Islet precursor cell (in vitro differentiated cells): ENCODE measurements around the gene MYO9B.

Experiments used
- DNase-seq: peaks from one replicate; pipeline ENCODE4 v3.0.0-alpha.2; 2018

The MYO9B gene

DNA sequence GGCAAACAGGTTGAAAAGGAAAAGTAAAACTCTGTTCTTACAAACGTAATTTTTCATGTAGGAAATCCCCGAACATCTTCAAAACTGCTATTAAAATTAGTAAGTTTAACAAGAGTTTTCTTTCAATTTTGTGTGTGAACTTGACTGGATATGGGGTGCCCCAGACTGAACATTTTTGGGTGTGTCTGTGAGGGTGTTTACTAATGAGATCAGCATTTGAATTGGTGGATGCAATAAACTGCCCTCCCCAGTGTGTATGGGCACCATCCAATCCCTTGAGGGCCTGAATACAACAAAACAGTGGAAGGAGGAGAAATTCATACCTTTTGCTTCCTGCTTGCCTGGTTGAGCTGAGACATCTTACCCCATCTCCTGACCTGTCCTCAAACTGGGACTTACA lies 12.1 kb upstream of the MYO9B start:
- DNase-seq = no peak

DNA sequence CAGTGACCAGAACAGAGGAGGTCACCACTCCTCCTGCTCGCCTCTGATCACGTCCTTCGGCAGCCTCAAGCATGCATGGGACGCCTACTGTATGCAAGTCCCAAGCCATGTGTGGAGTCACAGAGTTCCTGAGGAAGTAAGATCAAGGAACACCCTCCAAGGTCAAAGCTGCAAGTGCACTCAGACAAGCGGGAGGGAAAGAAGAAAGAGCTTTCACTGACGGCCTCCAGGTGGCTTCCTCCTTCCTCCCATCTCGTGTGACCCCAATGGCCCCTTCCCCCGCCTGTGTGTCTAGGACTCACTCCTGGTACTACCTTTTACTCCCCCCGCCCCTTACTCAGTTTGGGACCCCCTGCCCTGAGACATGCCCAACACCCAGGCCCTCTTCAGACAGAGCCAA lies 6.4 kb upstream of the MYO9B start:
- DNase-seq = no peak

DNA sequence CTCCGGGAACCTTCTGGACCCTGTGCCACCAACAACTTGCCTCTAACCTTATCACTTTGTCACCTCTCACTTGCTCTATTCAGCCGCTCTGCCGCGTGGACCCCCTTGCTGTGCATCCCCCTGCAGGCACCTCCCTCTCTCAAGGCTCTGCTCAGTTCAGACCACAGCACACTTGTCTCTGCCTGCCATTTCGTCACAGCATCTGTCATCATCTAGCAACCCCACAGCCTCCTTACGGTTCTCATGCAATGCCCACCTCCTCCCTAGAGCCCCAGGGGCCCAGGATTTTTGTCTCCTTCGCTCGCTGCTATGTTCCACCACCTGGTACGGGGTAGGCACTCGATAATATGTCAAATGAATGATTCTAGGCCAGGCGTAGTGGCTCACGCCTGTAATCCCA lies 5.2 kb upstream of the MYO9B start:
- DNase-seq = no peak

DNA sequence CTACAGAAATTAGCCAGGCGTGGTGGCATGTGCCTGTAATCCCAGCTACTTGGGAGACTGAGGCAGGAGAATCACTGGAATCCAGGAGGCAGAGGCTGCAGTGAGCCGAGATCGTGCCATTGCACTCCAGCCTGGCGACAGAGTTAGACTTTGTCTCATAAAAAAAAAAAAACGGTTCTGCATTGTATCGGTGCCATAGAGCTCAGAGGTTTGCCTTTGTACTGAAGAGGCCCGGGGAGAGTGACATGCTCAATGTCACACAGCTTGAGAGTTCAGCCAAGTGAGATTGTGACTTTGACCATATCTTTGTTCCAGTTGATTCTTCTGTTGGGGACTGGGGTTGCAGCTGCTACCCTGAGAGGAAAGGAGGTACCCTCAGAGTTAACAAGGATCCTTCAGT lies 4.7 kb upstream of the MYO9B start:
- DNase-seq = no peak

DNA sequence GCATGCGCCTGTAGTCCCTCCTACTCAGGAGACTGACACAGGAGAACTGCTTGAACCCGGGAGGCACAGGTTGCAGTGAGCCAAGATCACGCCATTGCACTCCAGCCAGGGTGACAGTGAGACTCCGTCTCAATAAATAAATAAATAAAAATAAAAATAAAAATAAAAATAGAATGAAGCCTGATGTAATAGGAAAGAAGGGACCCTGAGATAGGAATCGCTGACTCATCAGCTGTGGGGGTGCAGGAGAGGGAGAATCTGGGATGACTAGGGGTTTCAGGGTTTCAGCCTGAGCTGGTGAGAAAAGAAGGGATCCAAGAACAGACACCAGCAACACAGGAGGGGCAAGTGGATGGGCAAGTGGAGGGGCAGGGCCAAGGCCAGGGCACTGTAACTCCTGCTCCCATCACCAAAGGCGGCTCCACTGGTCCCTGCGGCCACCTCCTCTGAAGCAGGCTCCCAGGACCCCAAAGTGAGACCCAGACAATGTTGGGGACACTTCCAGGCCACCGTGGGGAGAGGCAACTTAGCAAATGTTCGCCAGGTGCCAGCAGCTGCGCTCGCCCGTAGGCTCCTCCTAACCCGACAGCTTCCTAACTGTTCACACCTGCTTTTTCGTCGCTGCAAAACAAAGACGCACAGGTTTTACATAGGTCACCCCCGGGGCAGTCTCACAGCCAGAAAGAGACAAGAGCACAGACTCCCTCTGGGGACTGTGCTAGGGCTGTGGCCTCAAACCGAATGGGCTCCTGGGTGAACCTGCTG lies 1.5 kb upstream of the MYO9B start:
- DNase-seq = no peak

DNA sequence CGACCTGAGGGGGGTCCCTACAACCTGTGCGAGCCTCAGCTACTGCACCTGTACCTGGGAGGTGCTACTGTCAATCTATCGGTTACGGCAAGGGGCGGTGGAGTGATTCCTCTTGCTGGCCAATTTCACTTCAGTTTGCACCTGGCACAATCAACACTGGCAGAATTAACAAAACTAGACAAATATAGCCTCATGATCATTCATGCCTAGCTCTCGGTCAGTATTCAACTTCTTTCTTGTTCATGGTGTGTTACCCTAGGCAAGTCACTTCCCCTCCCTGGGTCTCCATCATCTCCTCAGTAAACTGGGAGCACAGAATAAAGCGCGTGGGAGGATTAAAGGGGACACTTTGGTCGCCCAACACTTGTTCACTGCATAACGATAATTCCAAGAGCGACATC lies 943 bp upstream of the MYO9B start:
- DNase-seq = no peak

DNA sequence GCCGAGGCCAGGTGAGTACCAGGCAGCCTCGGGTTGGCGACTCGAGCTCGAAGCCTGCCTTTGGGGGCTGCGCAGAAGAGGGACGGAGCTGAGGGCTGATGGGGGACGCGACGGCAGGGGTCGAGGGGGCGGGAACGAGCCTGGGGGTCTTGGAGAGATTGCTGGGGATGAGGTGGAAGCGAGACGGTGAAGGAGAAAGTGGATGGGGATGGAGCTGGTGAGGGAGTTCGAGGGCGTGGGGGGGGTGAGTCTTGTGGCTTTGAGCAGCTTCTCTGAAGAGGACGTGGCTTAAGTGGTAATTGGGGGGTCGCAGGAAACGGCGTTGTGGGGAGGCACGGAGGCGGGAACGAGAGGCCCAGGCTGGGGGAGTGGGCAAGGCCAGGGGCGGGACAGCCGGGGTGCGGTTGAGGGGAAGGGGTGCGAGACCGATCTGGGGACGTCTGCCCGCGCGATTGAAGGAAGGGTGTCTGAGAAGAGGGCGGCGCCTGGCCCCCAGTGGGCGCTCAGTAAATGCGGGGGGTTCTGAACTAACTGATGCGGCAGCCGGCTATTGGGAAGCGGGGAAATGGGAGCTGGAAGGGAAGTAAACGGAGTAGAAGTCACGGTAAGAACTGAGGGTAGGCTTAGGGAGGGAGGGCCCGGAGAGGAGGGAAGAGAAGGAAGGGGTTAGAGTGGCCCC lies 426 bp downstream of the MYO9B start:
- DNase-seq = peak; percentile 67

DNA sequence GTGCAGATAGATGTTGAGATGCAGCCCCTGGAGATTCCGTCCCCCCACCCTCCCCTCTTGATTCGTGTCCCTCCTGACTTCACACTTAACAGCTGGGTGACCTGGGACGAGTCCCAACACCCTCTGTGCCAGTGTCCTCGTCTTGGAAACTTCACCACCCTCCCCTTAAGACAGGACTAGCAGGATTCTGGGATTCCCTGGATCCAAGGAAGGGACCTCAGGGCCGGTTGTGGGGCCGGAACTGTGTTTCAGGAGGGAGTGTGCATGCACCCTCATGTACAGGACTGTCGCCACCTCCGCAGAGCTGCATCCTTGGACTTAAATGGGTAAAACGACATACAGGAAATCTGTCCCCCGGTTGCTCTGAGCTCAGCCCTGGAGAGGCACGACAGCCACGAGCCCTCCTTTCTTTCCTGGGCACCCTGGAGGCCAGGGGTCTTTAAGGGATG lies 990 bp downstream of the MYO9B start:
- no peak for DNase-seq

DNA sequence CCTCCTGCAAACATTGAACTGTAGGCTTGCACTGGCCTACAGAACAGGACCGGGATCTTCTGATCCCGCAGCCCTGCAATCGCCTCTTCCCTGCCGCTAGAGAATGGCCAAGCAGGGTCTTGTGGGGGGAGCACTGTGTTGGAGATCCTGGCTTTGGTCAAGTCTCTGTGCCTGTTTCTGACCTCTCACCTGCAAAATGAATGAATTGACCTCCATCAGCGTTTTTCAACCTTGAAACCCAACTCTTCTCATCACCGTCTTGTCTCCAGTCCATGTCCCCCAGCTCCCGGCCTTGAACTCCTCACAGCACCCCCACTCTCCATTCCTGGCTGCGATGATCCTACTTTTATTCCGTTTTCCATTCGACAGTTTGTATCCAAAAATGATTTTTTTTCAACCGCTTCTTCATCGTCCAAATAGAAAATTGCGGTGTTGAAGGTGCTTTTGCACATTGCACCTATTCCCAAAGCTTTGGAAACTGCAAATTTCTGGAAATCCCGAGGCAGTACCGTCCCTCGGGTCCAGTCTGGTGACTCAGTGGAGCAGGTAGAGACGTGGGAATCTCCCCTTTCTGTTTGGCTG lies 2.0 kb downstream of the MYO9B start:
- DNase-seq = no peak

DNA sequence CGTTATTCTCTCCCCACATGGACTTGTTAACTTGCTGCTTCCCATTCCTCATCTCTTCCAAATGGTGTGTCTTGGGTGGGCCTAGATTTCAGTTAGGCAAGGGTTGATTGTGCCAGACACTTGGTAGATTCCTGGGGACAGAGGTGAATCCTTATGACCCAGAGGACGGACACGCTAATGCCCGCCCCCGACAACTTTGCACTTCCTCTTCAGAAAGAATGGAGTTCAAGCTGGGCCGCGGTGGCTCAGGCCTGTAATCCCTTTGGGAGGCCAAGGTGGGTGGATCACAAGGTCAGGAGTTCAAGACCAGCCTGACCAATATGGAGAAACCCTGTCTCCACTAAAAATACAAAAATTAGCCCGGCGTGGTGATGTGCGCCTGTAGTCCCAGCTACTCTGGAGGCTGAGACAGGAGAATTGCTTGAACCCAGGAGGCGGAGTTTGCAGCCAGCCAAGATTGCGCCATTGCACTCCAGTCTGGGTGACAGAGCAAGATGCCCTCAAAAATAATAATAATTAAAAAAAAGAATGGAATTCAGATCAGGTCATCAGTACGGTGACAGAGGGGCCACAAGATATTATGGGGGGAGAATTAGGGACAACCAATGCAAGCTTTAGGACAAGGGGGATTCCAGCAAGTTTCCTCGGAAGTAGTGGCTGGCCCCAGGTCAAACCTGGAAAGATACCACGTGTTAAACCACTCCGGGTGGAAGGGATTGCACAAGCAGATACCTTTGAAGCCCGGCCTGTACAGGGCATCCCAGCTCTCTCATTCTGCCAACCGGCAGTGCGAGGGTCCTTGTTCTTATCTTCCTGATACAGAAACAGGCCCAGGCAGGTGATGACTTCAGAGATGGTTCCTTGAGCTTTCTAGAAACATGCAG lies 2.7 kb downstream of the MYO9B start:
- no peak for DNase-seq

DNA sequence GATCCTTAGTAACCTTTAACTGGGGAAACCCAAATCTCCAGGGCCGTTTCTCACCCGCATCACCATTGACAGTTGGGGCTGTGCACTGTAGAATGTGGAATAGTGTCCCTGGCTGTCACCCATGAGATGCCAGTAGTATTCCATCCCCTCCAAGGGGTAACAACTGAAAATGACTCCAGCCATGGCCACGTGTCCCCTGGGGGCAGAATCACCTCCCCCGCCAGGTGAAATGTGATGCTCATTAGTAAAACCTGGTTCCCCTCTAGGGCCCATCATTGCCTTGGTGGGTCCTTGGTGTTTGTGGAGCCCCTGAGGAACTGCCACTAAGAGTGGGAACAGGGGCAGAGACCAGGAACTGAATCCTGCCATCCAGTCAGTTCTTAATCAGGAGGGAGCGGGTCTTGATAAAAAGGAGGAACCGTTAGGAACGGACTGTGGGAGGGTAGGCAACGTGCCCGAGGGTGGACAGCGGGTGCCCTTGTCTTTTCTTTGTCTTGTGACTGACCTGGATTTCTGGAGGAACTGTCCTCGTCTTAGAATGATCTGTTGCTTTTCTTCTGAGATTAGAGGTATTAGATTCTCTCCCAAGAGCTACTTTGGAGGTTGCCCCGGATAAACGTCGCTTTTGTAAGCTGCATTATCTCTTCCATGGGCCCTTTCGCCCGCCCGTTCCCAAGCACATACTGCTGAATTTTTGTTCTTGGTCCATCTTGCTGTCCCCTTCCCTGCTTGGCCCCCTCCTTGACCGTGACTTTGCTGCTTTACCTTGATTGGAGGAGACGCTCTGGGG lies 3.5 kb downstream of the MYO9B start:
- no peak for DNase-seq

DNA sequence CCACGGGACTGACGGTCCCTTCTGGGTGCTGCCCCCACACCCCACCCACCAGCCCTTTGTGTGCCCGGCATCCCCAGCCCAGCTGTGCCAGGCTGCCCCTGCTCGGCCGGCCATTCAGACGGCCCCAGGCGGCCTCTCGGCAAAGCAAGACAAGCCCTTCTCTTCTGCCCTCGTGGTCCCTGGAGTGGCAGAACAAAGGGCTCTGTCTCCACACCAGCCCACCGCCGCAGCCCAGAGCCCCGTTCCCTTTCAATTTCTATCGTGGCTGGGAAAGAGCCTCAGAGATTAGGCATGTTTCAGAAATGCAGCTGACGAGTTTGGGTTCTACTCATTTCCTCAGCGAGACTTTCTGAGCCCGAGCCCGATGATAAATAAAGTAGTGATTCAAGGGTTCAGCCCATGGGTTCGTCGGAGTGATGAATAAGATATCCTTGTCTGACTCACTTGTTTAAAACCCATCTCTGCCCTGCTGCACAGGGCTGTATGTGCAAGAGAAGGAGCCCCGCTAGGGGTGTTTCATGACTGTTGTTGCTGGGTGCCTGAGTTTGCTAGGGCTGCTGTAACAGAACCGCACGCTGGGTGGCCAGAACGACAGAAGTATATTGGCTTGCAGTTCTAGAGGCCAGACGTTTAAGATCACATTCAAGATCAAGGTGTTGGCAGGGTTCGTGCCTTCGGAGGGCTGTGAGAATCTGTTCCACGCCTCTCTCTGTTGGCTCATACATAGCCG lies 4.3 kb downstream of the MYO9B start:
- peak; percentile 83 for DNase-seq

DNA sequence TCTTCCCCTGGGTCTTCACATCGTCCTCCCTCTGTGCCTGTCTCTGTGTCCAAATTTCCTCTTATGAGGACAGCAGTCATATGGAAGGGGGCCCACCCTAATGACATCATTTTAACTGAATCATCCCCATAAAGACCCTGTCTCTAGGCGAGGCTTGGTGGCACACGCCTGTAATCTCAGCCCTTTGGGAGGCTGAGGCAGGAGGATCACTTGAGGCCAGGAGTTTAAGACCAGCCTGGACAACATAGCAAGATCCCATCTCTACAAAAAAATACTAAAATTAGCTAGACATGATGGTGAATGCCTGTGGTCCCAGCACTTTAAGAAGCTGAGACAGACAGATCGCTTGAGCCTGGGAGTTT lies 4.8 kb downstream of the MYO9B start:
- DNase-seq = no peak

DNA sequence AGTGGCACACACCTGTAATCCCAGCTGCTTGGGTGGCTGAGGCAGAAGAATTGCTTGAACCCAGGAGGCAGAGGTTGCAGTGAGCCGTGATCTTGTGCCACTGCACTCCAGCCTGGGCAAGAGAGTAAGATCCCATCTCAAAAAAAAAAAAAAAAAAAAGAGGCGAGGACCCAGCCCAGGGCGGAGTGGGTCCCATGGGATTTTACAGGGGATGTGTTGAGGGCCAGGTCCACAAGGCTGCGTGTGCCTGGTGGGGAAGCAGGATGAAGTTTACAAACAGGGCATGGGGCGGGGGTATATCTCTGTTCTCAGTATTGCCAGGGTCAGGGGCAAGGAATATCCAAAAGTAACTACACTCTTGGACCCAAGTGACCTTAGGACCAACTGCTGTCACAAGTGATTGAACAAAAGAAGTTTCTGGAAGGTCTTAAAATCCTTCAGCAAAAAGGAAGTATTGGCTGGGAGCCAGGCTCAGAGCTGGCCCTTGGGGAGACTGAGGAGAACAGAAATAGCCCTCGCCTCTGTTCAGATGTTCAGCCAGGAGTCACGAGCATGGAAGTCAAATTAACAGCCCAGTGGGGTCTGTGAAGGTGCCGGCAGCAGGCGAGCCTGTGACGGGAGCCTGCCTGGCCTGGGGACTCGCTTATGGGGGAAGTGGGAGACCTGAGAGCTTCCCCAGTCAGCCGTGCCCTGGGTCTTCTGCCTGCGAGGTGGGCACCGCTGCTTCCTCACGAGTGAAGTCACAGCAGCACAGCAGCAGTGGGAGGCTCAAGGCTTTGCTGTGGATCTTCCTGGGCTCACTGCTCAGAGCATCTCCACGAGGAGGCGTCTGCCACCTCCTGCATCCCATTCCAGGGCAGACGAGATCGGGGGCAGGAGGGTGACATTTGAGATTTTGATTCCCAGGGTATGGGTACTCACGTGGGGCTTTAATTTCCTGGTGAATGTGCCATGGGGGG lies 6.4 kb downstream of the MYO9B start:
- DNase-seq = no peak

DNA sequence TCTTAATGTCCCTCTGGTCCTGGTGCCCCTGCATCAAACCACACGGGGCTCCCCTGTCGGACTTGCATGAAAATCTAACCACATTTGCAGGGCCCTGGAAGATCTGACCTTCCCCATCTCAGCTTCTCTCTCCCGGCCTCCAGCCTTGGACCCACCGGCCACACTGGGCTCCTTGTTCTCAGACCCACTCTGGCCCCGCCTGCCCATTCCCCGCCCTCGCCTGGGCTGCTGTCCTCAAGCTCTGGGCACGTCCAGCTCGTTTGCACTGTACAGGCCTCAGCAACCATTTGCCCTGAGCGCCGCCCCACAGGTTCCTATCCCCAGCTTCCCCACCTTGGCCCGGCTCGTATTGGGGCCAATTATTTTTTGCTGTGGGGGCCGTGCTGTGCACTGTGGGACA lies 10.5 kb downstream of the MYO9B start:
- DNase-seq = no peak

DNA sequence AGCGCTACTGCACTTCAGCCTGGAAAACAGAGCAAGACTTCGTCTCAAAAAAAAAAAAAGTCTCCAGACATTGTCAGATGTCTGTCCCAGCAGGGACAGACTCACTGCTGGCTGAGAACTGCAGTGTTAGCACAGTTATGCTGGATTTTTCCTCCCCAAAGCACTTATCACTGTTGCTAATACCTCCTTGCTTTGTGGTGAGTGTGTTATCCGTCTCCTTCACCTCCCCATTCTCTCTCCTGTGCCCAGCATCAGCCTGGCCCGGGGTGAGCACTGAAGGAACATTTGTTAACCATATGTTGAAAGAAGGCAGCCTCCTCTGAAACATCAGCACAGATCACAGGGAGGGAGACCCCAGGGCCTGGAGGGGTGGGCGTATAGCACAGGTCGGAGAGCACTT lies 11.3 kb downstream of the MYO9B start:
- no peak for DNase-seq

DNA sequence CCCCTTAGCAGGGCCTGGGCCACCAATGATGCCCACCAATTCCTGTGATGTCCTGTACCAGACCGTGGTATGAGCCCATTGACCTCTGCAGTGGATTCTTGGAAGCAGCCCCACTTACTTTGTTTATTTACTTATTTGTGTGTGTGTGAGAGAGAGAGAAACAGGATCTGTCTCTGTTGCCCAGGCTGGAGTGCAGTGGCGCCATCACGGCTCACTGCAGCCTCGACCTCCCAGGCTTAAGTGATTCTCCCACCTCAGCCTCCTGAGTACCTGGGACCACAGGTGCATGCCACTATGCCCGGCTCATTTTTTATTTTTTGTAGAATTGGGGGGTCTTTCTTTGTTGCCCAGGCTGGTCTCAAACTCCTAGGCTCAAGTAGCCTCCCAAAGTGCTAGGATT lies 13.0 kb downstream of the MYO9B start:
- no peak for DNase-seq

DNA sequence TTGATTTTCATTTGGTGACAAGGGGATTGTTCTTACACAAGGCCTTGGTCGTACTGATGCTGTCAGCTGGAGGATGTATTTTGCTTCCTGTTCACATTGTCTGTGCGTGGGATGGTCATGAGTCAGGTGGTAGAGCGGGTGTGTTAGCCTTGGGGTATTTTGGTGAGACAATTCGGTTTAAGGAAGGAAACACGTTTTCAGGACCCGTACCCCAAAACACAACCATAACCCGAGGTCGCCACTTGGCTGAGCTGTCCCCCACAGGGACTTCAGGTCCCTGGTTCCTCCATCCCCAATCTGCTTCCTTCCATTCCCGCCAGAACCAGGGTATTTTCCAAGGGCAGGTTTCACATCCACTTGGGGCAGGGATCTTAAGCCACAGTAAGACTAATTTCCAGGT lies 15.0 kb downstream of the MYO9B start:
- no peak for DNase-seq

DNA sequence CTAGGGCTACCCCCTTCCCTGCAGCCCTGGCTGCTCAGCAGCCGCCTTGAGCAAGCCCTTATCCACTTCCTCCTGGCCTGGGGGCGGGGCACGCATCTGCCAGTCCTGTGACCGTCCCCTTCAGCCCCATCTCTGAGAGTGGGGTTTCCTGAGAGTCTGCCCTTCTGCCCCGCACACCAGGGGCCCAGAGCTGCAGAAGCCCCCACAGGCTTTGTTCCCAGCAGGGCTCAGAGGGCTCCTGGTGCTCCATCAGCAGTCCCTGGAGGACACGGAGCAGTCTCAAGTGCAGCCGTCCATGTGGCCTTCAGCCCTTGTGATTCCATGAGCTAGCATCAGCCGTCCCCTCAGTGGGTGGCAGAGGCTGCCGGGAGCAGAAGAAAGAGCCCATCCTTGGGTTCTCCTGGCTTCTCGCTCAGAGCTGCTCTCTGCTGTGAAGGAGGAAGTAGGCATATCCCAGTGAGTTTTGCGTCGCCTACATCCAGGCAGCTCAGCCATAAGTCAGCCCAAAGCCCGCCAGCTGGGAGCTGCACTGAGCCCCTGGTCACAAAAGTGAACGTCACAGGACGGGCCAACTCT lies 16.3 kb downstream of the MYO9B start:
- DNase-seq = no peak

DNA sequence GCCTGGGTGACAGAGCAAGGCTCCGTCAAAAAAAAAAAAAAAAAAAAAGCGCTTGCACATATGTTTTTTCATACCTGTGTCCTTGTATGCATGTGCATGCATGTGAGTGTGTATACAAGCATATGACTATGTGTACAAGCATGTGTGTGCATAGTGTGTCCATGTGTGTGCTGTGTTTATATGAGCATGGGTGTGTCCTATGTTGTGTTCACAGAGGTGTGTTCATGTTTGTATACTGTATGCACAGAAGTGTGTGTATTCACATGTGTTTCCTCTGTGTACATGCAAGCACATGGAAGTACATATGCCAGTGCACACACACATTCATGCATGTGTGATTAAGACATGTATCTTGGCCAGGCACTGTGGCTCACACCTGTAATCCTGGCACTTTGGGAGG lies 17.1 kb downstream of the MYO9B start:
- no peak for DNase-seq
